Measurements from ENCODE around the gene CREB3L2.
"Not testable (repeated sequence)": the region's sequence is repeated elsewhere in the genome, so short reads cannot be mapped to it uniquely, and the experiment has no call there.

The CREB3L2 gene, protein sequence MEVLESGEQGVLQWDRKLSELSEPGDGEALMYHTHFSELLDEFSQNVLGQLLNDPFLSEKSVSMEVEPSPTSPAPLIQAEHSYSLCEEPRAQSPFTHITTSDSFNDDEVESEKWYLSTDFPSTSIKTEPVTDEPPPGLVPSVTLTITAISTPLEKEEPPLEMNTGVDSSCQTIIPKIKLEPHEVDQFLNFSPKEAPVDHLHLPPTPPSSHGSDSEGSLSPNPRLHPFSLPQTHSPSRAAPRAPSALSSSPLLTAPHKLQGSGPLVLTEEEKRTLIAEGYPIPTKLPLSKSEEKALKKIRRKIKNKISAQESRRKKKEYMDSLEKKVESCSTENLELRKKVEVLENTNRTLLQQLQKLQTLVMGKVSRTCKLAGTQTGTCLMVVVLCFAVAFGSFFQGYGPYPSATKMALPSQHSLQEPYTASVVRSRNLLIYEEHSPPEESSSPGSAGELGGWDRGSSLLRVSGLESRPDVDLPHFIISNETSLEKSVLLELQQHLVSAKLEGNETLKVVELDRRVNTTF

GRCh38 chr7:138001529-138002095 lies at the start of gene CREB3L2:
Gene CREB3L2 (minus strand): TSS chr7:138002086. CDS start chr7:138001705, 381 bp downstream.
- DNase-seq (ENCODE audit: low spot score): no peak

- DNase-seq (ENCODE audit: low spot score): no peak
These were observed 47.7 kb upstream of the CREB3L2 start for GRCh38 chr7:138049505-138050116.

GRCh38 chr7:138047907-138048306 lies 46.0 kb upstream of the CREB3L2 start:
- no peak for DNase-seq (ENCODE audit: low spot score)

DNA sequence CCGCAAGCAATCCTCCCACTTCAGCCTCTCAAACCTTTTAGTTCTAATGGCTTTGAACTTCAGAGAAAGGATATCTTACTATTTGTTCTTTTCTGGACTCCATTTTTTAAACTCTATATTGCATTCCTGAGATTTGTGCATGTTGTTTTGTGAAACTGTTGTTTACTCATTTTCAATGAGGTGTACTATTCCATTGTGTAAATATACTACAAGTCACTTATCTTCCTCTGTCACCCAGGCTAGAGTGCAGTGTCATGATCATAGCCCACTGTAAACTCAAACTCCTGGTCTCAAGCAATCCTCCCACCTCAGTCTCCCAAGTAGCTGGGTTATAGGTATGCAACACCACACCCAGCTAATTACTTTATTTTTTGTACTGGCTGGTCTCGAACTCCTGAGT lies 43.0 kb upstream of the CREB3L2 start:
- no peak for DNase-seq (ENCODE audit: low spot score)

DNA sequence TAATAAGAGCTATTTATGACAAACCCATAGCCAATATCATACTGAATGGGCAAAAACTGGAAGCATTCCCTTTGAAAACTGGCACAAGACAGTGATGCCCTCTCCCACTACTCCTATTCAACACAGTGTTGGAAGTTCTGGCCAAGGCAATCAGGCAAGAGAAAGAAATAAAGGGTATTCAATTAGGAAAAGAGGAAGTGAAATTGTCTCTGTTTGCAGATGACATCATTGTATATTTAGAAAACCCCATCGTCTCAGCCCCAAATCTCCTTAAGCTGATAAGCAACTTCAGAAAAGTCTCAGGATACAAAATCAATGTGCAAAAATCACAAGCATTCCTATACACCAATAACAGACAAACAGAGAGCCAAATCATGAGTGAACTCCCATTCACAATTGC lies 38.2 kb upstream of the CREB3L2 start:
- DNase-seq (ENCODE audit: low spot score): not testable (repeated sequence)

DNA sequence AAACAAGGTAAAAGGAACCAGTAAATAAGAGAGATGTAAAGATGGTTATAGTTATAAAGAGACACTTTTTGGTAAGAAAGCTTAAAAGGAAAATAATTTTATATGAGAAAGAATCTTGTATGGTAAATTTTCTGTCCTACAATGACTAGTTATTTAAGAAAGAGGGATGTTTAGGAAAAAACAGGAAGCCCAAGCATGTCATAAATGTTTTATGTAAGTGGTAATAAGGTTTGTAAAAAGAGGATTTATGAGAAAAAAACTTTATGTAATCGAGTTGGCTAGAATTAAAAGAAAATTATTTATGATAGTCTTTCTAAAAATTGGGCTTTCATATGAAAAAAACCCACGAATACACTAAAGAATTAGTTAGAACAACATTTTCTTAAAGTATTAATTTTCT lies 34.2 kb upstream of the CREB3L2 start:
- DNase-seq (ENCODE audit: low spot score): no peak

GRCh38 chr7:138033241-138033640 lies 31.4 kb upstream of the CREB3L2 start:
- no peak for DNase-seq (ENCODE audit: low spot score)

- DNase-seq (ENCODE audit: low spot score): no peak
These were observed 30.9 kb upstream of the CREB3L2 start for GRCh38 chr7:138032770-138033169.

DNA sequence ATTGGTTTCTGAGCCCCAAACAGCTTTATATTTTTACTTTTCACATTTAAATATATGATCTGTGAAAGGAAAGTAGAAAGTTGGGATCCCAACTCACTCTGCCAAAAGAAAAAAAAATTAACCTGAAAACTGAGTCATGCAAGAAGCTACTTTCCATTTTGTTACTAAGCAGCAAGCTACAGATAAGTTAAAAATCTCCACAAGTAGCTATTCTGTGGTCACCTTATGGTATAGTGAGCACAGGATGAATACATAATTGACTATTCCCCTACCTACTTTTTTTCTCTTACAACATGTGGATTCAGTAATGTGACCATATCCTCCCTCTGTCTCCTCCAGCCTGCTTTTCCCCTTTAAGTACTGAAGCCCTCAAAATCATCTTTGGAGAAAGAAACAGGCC lies 30.3 kb upstream of the CREB3L2 start:
- DNase-seq (ENCODE audit: low spot score): no peak

DNA sequence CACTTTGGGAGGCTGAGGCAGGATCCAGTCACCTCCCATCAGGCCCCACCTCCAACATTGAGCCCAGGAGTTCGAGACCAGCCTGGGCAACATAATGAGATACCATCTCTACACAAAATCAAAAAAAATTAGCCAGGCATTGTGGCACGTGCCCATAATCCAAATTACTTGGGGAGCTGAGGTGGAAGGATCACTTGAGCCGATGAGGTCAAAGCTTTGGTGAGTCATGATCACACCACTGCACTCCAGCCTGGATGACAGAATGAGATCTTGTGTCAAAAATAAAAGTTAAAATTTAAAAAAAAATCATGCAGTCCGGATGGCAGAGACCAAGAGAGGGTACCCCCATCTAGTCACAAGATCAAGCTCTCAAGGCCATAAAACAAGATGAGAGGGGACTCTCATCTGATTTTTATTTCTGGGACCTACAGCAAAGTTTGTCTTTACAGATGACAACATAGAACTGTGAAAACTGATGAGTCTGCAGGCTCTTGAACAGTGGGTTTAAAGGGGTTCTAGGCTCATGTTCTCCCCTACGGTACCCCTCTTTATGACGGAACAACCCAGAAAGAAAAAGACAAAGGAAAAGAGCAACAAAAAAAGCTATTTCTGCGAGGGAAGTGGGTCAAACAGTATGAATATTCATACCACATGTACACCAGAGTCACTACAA lies 28.9 kb upstream of the CREB3L2 start:
- DNase-seq (ENCODE audit: low spot score): no peak

DNA sequence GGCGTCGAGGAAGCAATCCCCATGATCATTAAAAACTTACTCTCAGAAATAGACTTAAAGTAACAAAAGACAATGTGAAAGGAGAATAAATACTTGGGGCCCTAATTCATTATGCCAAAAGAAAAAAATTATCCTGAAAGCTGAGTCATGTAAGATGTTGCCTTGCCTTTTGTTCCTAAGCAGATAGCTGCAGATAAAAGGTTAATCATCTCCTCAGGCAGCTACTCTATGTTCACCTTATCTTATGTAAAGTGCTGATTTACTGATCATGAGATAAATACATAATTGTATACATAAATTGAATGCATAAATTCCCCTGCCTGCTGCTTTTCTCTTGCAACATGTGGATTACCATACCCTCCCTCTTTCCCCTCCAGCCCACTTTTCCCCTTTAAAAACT lies 28.1 kb upstream of the CREB3L2 start:
- no peak for DNase-seq (ENCODE audit: low spot score)

GRCh38 chr7:138029126-138029525 lies 27.2 kb upstream of the CREB3L2 start:
- DNase-seq (ENCODE audit: low spot score): no peak

DNA sequence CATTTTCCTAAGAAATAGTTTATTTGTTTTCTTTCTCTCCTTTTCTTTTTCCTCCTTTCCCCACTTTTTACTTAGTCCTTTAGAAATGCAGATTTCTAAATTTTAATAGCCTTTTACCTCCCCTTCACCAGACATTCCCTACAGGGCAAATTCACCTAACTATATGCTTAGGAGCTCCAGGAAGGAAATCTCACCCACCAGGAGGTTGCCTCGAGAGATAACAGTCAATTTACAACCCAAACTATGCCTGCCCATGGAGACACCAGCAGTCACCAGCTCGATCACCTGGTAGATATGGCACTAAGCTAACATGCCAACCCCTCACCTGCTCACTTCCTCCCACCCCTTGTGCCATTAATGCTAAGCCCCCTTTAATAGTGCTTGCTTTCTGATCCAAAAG lies 25.2 kb upstream of the CREB3L2 start:
- DNase-seq (ENCODE audit: low spot score): no peak

DNA sequence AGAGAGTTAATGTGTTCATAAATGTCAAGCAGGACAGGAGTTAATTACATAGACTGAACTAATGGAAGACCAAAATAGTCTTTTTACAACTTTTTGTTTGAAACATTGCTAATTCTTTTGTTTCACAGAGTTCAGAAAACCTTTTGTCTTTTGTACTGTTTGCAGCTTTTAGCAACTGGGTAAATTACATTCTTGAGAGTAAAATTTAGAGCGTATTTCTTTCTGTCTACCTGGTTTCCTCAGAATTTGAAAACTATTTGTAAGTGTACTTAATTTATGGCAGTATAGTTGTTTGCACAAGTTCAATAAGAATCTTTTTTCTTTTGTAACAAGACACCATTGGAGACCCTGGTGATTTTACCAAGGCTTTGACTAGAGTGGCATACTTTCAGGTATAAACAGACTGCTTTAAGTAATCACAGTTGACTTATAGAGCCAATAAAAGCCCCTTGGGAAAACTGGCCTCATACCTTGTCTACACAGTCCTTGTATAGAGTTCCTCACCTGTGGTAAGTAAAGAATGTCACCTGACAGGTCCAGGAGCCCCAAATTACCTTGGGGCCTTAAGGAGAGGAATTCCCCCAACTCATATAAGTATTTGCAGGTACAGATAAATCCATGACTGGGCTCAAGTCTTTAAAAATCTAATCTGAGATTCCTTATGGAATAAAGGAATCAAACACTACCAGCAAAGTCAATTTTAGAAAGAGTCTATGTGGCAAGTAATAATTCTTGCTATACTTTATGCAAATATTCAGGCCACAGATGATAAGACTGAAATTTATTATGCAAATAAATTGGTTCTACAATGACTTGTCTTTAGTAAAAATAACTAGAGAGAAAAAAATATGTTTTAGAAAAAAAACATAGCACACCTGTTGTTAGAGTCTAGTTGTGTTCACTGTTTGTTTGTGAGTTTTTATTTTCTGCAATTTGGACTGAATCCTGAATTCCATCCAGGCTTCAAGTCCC lies 23.6 kb upstream of the CREB3L2 start:
- DNase-seq (ENCODE audit: low spot score): no peak

DNA sequence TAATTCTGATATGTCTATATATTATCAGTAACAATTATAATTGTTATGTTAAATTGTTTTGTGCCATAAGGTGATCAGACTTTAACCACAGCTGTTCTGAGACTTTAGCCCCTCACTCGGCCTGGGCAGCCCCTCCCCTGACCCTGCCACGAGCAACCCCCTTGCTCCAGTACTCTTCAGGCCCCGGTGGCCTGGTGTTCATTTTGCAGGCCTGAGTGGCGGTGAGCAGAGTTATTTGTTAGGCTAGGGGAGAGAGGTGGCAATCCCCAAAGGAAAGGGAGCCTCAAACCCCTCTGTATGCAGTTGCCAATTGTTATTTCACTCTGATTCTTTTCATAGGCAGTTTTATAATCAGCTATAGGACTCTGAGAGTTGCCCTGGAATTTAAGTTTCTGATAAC lies 22.9 kb upstream of the CREB3L2 start:
- DNase-seq (ENCODE audit: low spot score): no peak

DNA sequence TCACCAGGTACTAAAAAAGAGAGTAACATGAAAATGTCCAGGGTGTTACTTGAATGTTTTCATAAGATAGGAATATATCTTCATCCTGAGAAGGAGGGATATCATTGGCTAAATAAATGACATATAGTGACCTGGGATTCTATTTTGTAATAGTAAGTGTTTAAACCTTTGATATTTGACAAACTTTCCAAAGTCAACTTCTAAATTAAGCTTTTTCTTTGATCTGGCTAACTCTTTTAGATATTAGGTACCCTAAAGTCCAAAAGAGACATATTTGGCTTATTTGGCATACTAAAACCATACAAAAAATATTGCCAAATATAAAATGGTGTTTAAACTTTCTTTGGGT lies 22.4 kb upstream of the CREB3L2 start:
- no peak for DNase-seq (ENCODE audit: low spot score)

DNA sequence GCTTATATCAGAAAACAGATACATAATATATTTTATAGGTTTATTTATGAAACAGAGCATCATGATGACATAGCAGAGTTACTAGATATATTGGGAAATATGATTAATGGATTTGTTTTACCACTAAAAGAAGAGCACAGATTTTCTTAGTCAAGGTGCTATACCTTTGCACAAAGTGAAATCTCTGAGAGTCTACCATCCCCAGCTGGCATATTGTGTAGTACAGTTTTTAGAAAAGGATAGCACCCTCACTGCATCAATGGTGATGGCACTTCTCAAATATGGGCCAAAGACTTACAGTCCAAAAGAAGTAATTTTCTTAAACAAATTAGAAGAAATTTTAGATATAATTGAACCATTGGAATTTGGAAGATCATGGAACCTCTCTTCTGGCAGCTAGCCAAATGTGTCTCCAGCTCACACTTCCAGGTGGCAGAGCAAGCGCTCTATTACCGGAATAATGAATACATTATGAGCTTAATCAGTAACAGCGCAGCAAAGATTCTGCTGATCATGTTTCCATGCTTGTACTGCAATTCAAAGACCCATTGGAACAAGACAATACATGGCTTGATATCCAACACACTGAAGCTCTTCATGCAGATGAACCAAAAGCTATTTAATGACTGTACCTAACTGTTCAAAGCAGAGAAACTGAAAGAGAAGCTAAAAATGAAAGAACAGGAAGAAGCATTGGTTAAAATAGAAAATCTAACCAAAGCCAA lies 21.9 kb upstream of the CREB3L2 start:
- DNase-seq (ENCODE audit: low spot score): no peak

DNA sequence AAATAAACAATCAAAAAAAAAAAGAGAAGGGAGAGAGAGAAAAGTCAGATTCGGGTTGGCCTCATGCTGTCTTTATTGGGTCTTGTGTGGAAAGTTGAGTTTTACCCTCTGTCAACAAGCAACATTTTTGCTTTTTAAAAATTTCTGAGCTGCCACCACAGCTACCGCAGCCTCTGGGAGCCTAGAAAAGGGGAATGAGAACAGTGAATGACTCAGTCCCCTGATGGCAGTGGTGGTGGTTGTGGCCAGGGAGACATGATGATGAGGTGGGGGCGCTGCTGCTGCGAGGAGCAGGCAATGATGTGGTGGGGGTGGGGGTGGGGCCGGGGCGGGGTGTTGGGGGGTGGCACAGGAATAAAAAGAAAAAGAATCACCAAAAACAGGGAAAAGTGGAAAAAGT lies 20.0 kb upstream of the CREB3L2 start:
- no peak for DNase-seq (ENCODE audit: low spot score)

- DNase-seq (ENCODE audit: low spot score): no peak
These were observed 16.1 kb upstream of the CREB3L2 start for GRCh38 chr7:138017992-138018391.

GRCh38 chr7:138015096-138015495 lies 13.2 kb upstream of the CREB3L2 start:
- no peak for DNase-seq (ENCODE audit: low spot score)

GRCh38 chr7:138014686-138015085 lies 12.8 kb upstream of the CREB3L2 start:
- no peak for DNase-seq (ENCODE audit: low spot score)

Measured in putamen (tissue), 1 donor.